Naive B cell (primary cell): Measurements from ENCODE around the gene SFXN5. TPM values are rescaled to one million over a fixed set of nuclear protein-coding genes. Genes with fewer than 3 reads are reported as not detected.

ENCODE experiments used
- ATAC-seq, 2 donors: fragments of 150-1000 bp; cut with Tn5 transposase; 2 replicates each; pipeline ENCODE4 v1.10.0; 2021; ENCODE audit warnings: low read depth in 2 of 2, mild to moderate bottlenecking in 2 of 2, moderate library complexity in 2 of 2
- DNase-seq: peaks from one replicate; pipeline ENCODE4 v3.0.0; 2022
- H3K27ac Mint-ChIP-seq, 6 donors: one replicate each; pipeline ENCODE4 v1.8.0; 2020 to 2022; ENCODE audit warnings: mild to moderate bottlenecking in 6 of 6, mixed read lengths in 6 of 6, moderate library complexity in 5 of 6, inconsistent platforms in 2 of 6
- H3K27me3 Mint-ChIP-seq, 3 donors: one replicate each; pipeline ENCODE4 v1.8.0; 2021 to 2022; ENCODE audit warnings: mixed read lengths in 3 of 3, mild to moderate bottlenecking in 1 of 3
- H3K36me3 Mint-ChIP-seq, 2 donors: one replicate each; pipeline ENCODE4 v1.8.0; 2020 to 2022; ENCODE audit warnings: mixed read lengths in 2 of 2, inconsistent platforms in 1 of 2, mild to moderate bottlenecking in 1 of 2
- H3K4me1 Mint-ChIP-seq, 3 donors: one replicate each; pipeline ENCODE4 v1.8.0; 2020 to 2022; ENCODE audit warnings: mixed read lengths in 3 of 3, inconsistent platforms in 1 of 3, mild to moderate bottlenecking in 1 of 3, moderate library complexity in 1 of 3
- H3K4me3 Mint-ChIP-seq, 8 donors: one replicate each; pipeline ENCODE4 v1.8.0; 2020 to 2022; ENCODE audit warnings: mild to moderate bottlenecking in 8 of 8, mixed read lengths in 8 of 8, moderate library complexity in 8 of 8, inconsistent platforms in 2 of 8
- H3K9me3 Mint-ChIP-seq, 7 donors: one replicate each; pipeline ENCODE4 v1.8.0; 2020 to 2022; ENCODE audit warnings: mixed read lengths in 7 of 7, mild to moderate bottlenecking in 5 of 7, inconsistent platforms in 2 of 7, moderate library complexity in 1 of 7
- polyA plus RNA-seq, 6 donors: library from polyadenylated mRNA; unstranded; fragments of 300-500 nt; fragmentation: Illumina TruSeq; gene quantifications; one replicate each; pipeline ENCODE4 v1.2.3, GENCODE V29; 2021; ENCODE audit warnings: low read depth in 6 of 6

SFXN5 gene
- polyA plus RNA-seq, 6 donors from 2014 or later = 2.5 to 4.4 (median 3.0) TPM; not detected in 1

GRCh38 chr2:73036766-73037165 is 34.7 kb downstream of the SFXN5 start:
- no peak overlapping the region for H3K4me3 Mint-ChIP-seq
- peaks cover 5 to 11% (median 8%) of the 10 kb centered on the region in 3 donors for H3K4me1 Mint-ChIP-seq
- H3K9me3 Mint-ChIP-seq = peaks cover 0 to 3% (median 0%) of the 10 kb centered on the region in 7 donors
- ATAC-seq (no peak), DNase-seq (no peak)
- no peaks in the 10 kb centered on the region for H3K36me3 Mint-ChIP-seq
- no peak overlapping the region for H3K27ac Mint-ChIP-seq
- no peaks in the 10 kb centered on the region for H3K27me3 Mint-ChIP-seq

DNA sequence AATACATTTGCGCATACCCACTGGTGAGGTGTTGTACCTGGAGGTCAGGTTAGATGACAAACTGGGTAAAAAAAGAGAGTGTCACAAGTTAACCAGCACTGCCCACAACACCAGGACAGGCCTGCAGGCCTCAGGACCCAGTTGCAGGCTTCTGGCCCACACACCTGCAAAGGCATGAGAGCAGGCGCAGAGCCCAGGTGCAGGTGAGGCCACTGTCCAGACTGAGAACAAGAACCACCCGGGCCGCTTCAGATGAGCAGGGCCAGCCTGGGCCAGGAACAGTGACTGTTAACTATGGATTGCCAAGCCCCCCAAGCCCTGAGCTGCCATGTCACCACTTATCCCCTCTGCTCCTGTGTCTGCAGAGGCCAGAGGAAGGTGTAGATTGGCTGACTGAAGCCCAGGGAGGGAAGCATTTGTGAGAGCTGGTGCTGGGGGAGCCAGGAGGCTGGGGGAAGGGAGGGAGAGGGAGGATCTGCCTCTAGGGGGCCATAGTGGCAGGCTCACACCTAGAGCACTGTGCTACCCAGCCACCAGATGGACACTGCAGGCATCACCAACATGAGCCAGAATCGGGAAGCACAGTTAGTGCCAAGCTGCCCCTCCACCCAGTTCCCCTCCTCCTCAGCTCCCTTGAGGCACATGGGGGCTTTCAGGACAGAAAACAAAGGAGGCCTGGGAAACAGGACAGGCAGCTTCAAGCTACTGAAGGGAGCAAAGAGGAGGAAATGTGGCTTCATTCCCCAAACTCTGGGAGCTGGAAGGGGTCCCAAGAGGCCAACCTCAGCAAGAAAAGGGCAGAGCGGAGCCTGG is 35.4 kb downstream of the SFXN5 start:
- Mint-ChIP-seq H3K36me3 (no peaks in the 10 kb centered on the region), H3K27me3 (peaks cover 0 to 4% (median 0%) of the 10 kb centered on the region in 3 donors), H3K4me3 (no peak overlapping the region), H3K9me3 (peaks cover 0 to 3% (median 0%) of the 10 kb centered on the region in 7 donors), H3K4me1 (peaks cover 5 to 11% (median 8%) of the 10 kb centered on the region in 3 donors), H3K27ac (no peak overlapping the region)
- ATAC-seq (no peak), DNase-seq (no peak)

GRCh38 chr2:73034661-73035375 is 36.7 kb downstream of the SFXN5 start:
- ATAC-seq (no peak), DNase-seq (no peak)
- H3K27me3 Mint-ChIP-seq = peaks cover 0 to 5% (median 0%) of the 10 kb centered on the region in 3 donors
- H3K9me3 Mint-ChIP-seq = peaks cover 0 to 3% (median 0%) of the 10 kb centered on the region in 7 donors
- H3K27ac Mint-ChIP-seq = no peak overlapping the region
- H3K4me1 Mint-ChIP-seq = peaks cover 5 to 11% (median 8%) of the 10 kb centered on the region in 3 donors
- H3K36me3 Mint-ChIP-seq = peaks cover 0 to 4% of the 10 kb centered on the region in 2 donors
- peak overlapping the region in 1 of 8 donors; percentile 1 for H3K4me3 Mint-ChIP-seq

DNA sequence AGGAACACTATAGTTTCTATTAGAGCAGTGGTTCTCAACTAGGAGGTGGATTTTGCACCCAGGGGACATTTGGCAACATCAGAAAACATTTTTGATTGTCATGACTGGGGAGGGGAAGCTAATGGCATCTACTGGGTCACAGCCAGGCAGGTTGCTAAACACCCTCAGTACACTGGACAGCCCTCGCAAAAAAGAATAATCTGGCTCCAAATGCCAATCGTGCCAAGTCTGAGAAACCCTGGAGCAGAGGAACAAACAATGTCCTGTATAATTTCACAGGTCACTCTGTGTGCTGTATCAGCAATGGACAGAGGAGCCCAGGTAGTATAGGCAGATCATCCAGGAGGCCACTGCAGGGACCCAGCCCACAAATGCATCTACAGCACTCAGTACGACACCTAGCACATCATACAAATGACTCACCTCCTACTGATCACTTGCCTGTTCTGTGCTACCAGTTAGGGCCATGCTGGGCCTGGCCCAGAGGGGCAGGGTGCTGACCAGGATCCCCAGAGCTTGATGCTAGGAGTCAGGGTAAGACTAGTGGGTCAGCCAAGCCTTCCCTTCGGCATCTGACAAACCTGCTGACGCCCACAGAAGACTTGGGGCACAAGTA is 37.6 kb downstream of the SFXN5 start:
- H3K27me3 Mint-ChIP-seq = peaks cover 0 to 5% (median 0%) of the 10 kb centered on the region in 3 donors
- H3K36me3 Mint-ChIP-seq = peaks cover 0 to 4% of the 10 kb centered on the region in 2 donors
- DNase-seq (peak; percentile 6), ATAC-seq (peak; percentile 56 to 75)
- peak overlapping the region in 1 of 6 donors; percentile 43 for H3K27ac Mint-ChIP-seq
- H3K4me3 Mint-ChIP-seq = no peak overlapping the region
- H3K9me3 Mint-ChIP-seq = peaks cover 0 to 3% (median 0%) of the 10 kb centered on the region in 7 donors
- peaks cover 5 to 11% (median 8%) of the 10 kb centered on the region in 3 donors for H3K4me1 Mint-ChIP-seq

DNA sequence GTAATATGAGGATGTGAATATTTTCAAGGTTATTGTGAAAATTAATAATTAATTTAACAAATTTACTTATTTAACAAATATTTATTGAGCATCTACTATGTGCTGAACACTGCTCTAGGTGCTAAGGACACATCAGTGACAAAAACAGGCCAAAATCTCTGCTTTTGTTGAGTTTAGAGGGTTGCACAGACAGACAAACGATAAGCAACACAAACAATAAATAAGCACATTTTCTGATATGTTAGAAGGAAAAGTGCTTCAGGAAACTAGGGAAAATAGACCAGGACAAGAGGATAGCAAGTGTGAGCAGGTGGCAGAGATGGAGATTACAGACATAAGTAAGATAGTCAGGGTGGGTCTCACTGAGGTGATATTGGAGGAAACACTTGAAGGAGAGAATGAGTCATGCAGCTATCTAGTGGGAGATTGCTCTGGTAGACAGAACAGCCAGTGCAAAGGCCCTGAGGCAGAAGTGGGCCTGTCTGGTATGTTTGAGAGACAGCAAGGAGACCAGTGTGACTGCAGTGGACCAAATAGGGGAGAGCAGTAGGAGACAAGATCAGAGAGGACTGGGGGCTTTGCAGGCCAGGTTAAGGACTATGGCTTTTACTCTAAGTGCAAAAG is 38.3 kb downstream of the SFXN5 start:
- peaks cover 0 to 5% (median 0%) of the 10 kb centered on the region in 3 donors for H3K27me3 Mint-ChIP-seq
- H3K9me3 Mint-ChIP-seq = peaks cover 0 to 3% (median 0%) of the 10 kb centered on the region in 7 donors
- peaks cover 0 to 4% of the 10 kb centered on the region in 2 donors for H3K36me3 Mint-ChIP-seq
- ATAC-seq (no peak), DNase-seq (no peak)
- H3K4me3 Mint-ChIP-seq = no peak overlapping the region
- peaks cover 5 to 11% (median 8%) of the 10 kb centered on the region in 3 donors for H3K4me1 Mint-ChIP-seq
- H3K27ac Mint-ChIP-seq = peak overlapping the region in 2 of 6 donors; percentile 41 to 43

GRCh38 chr2:73032702-73033097 is 38.8 kb downstream of the SFXN5 start:
- no peak overlapping the region for H3K4me3 Mint-ChIP-seq

DNA sequence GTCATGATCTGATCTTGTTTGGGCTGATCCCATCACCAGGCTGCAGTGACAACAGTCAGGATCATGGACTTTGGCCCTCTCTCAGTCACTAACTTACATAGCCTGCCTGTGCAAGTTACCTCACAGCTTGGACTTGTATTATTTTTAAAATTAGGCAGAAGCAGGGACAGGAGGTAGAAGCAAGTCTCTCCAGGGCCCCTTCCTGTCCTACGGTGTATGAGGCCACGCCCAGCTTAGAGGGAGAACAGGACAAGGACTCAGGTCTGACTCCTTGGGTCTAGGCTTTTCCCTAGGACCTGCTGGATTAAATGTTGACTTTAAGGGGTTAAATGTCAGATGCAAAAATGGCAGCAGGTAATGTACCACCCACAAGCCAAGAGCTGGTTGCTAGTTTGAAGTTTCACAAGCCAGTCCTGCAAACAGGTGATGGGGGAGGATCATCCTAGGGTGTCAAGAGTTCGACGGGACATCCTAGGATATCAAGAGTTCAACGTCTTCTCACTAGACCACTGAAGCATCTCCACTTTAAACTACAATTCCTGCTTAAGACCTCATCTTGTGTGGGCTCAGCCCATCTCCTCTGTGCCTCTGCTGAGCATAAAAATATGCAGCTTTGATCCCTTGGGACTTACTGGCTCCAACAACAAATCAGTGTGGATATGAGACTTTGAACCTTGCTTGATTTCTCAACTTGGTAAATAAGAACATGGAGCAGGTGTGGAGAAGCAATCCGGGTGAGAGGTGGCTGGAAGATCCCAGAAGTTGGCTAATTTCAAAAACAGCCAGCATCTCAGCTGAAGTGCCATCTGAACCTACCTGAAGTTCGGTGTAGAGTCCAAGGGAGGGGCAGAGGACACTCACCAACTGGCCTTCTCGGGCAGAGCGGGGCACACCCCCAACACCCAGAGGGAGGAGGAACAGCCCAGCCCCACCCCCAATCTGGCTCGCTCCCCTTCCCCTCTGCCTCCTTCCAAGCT is 39.5 kb downstream of the SFXN5 start:
- H3K9me3 Mint-ChIP-seq = peaks cover 0 to 3% (median 0%) of the 10 kb centered on the region in 7 donors
- DNase-seq (no peak), ATAC-seq (no peak)
- H3K4me3 Mint-ChIP-seq = no peak overlapping the region
- H3K27me3 Mint-ChIP-seq = peaks cover 0 to 5% (median 0%) of the 10 kb centered on the region in 3 donors
- peaks cover 0 to 4% of the 10 kb centered on the region in 2 donors for H3K36me3 Mint-ChIP-seq
- H3K27ac Mint-ChIP-seq = no peak overlapping the region
- H3K4me1 Mint-ChIP-seq = peaks cover 5 to 11% (median 8%) of the 10 kb centered on the region in 3 donors

More at GRCh38 chr2:73032702-73033097, 38.8 kb downstream of the SFXN5 start:
- peaks cover 0 to 5% (median 0%) of the 10 kb centered on the region in 3 donors for H3K27me3 Mint-ChIP-seq
- H3K27ac Mint-ChIP-seq = no peak overlapping the region
- peaks cover 0 to 3% (median 0%) of the 10 kb centered on the region in 7 donors for H3K9me3 Mint-ChIP-seq
- H3K4me1 Mint-ChIP-seq = peaks cover 5 to 11% (median 8%) of the 10 kb centered on the region in 3 donors
- H3K36me3 Mint-ChIP-seq = peaks cover 0 to 4% of the 10 kb centered on the region in 2 donors
- ATAC-seq (no peak), DNase-seq (no peak)

DNA sequence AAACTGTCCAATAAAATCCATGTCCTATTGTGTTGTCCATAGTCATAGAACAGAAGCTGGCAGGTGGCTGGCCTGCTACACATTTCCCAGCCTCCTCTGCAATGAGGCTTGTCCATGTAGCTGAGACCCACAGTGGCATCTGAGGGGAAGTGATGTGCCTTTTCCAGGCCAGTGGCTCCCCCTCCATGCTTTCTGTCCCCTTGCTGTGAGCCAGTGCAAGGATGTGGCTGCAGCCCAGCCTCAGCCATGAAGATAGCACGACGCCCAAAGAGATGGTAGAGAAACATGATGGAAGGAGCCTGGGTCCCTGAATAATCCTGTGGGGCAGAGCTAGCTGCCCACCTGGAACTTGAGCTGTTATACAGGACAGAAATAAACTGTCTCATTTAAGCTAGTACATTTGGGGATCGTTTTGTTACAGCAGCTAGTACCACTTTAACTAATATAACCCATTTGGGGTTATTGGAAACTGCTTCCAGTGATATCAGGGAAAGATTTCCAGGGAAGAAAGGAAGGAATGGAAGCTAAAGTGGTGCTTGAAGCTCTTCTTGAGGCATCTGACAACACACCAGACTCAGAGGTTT is 40.3 kb downstream of the SFXN5 start:
- H3K36me3 Mint-ChIP-seq = peaks cover 0 to 4% of the 10 kb centered on the region in 2 donors

GRCh38 chr2:73028841-73029240 is 42.7 kb downstream of the SFXN5 start:
- DNase-seq = no peak
- Mint-ChIP-seq H3K27me3 (peaks cover 0 to 5% (median 0%) of the 10 kb centered on the region in 3 donors), H3K27ac (no peak overlapping the region), H3K9me3 (peaks cover 0 to 3% (median 0%) of the 10 kb centered on the region in 7 donors), H3K36me3 (peaks cover 0 to 4% of the 10 kb centered on the region in 2 donors), H3K4me1 (peaks cover 5 to 8% (median 7%) of the 10 kb centered on the region in 3 donors), H3K4me3 (no peak overlapping the region)
- no peak for ATAC-seq

More for the DNA sequence above, 40.3 kb downstream of the SFXN5 start:
- no peak overlapping the region for H3K27ac Mint-ChIP-seq
- peaks cover 5 to 11% (median 8%) of the 10 kb centered on the region in 3 donors for H3K4me1 Mint-ChIP-seq
- no peak overlapping the region for H3K4me3 Mint-ChIP-seq
- ATAC-seq (no peak), DNase-seq (no peak)
- peaks cover 0 to 5% (median 0%) of the 10 kb centered on the region in 3 donors for H3K27me3 Mint-ChIP-seq
- peaks cover 0 to 3% (median 0%) of the 10 kb centered on the region in 7 donors for H3K9me3 Mint-ChIP-seq

- Mint-ChIP-seq H3K4me1 (no peaks in the 10 kb centered on the region), H3K4me3 (no peak overlapping the region), H3K27me3 (peaks cover 0 to 5% (median 0%) of the 10 kb centered on the region in 3 donors), H3K27ac (no peak overlapping the region), H3K9me3 (no peaks in the 10 kb centered on the region), H3K36me3 (peaks cover 0 to 4% of the 10 kb centered on the region in 2 donors)
- ATAC-seq (no peak), DNase-seq (no peak)
Observed at GRCh38 chr2:73027340-73027739, 44.2 kb downstream of the SFXN5 start.

GRCh38 chr2:73023497-73023896 is 48.0 kb downstream of the SFXN5 start:
- Mint-ChIP-seq H3K27me3 (no peaks in the 10 kb centered on the region), H3K4me3 (no peak overlapping the region), H3K36me3 (peaks cover 0 to 5% of the 10 kb centered on the region in 2 donors), H3K9me3 (no peaks in the 10 kb centered on the region), H3K4me1 (no peaks in the 10 kb centered on the region), H3K27ac (no peak overlapping the region)
- no peak for ATAC-seq
- no peak for DNase-seq
